ENCODE data around the gene NRG3. TPM values are rescaled to one million over a fixed set of nuclear protein-coding genes. Genes with fewer than 3 reads are reported as not detected.

NRG3 gene
- total RNA-seq, 4 donors from 2014 or later, result 0.32 to 1.4 TPM; not detected in 2

DNA sequence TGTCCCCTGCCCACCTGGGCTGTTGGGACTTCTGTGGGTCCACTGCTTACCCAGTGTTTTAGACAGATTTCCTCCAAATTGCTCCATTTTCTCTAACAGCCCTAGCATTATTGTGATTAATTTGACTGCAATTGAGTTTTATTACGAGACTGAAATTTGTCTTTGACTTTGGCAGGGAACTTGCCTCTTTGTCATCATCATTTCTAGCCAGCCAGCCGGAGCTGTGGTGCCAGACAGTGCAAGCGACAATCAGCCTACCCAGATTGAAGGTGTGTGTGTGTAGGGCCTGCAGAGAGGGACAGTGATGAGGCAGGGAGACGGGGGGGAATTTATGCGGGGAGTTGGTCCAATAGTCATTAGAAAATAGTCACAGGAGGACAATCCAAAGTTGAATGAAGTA is 743.0 kb downstream of the NRG3 start:
- no peaks in the 10 kb centered on the region for H3K4me1 ChIP-seq
- TF ChIP-seq, protein P1, sequence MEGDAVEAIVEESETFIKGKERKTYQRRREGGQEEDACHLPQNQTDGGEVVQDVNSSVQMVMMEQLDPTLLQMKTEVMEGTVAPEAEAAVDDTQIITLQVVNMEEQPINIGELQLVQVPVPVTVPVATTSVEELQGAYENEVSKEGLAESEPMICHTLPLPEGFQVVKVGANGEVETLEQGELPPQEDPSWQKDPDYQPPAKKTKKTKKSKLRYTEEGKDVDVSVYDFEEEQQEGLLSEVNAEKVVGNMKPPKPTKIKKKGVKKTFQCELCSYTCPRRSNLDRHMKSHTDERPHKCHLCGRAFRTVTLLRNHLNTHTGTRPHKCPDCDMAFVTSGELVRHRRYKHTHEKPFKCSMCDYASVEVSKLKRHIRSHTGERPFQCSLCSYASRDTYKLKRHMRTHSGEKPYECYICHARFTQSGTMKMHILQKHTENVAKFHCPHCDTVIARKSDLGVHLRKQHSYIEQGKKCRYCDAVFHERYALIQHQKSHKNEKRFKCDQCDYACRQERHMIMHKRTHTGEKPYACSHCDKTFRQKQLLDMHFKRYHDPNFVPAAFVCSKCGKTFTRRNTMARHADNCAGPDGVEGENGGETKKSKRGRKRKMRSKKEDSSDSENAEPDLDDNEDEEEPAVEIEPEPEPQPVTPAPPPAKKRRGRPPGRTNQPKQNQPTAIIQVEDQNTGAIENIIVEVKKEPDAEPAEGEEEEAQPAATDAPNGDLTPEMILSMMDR (IDR thresholded peaks at IDR 0.05), result no peak
- TF ChIP-seq EP300 (IDR thresholded peaks at IDR 0.05; ENCODE audit: low read depth), result no peak
- in situ Hi-C loops (cut with MboI; ENCODE audit: low pct_ligation_motif_present in 1 of 4, low pct_unique_long_range_greater_than_20kb in 1 of 4, low sequenced_read_pairs in 3 of 4), result no loop called here
- no peaks in the 10 kb centered on the region for H3K27me3 ChIP-seq
- no peak overlapping the region for H3K4me3 ChIP-seq
- intact Hi-C loops (cut with DNase I; ENCODE audit: low total_unique reads), result no loop called here
- DNase-seq, result no peak
- H3K27ac ChIP-seq, result no peak overlapping the region
- H3K9me3 ChIP-seq, result no peaks in the 10 kb centered on the region
- WGBS, 2 donors (ENCODE audit: low coverage in 1 of 2), result 84% methylated on average over 5 of the region's 5 CpGs; no CpG with 5 or more reads in 1 of the 2 donors
- H3K36me3 ChIP-seq, result no peaks in the 10 kb centered on the region

DNA sequence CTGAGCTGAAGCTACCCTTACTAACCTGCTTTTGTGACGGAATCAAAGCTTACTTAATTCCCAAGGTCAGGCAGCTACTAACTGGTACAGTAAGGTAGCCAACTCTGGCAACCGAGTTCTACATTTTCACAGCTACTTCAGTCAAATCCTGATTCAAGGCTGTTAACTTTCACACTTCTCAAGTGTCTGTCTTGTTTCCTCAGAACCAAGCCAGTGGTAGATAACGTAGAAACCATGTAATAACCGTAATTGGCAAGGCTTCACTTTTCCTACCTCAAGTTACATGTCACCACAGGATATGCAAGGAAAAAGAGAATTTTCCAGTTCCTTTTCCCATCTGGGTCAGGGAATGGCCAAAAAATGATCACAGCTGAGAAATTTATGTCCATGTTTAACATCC is 746.7 kb downstream of the NRG3 start:
- in situ Hi-C loops (cut with MboI; ENCODE audit: low pct_ligation_motif_present in 1 of 4, low pct_unique_long_range_greater_than_20kb in 1 of 4, low sequenced_read_pairs in 3 of 4), result no loop called here
- 81 to 87% methylated on average over 3 to 4 of the region's 4 CpGs for WGBS, 2 donors (ENCODE audit: low coverage in 1 of 2)

DNA sequence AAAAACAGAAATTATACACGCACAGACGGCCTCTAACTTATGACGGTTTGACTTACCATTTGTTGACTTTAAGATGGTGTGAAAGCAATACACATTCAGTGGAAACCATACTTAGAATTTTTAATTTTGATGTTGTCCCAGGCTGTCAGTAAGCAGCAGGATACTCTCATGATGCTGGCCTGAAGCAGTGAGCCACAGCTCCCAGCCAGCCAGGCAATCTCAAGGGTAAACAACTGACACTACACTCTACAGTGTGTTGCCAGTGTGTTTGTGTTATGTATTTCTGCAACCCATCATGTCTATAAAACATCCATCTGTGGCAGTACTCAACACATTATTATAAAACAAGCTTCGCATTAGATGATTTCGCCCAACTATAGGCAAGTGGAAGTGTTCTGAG is 747.5 kb downstream of the NRG3 start:
- Histone ChIP-seq H3K27me3 (no peaks in the 10 kb centered on the region), H3K9me3 (no peaks in the 10 kb centered on the region), H3K27ac (no peak overlapping the region), H3K4me1 (no peaks in the 10 kb centered on the region), H3K4me3 (no peak overlapping the region), H3K36me3 (no peaks in the 10 kb centered on the region)
- no peak for DNase-seq
- intact Hi-C loops (cut with DNase I; ENCODE audit: low total_unique reads) (no loop called here), in situ Hi-C loops (cut with MboI; ENCODE audit: low pct_ligation_motif_present in 1 of 4, low pct_unique_long_range_greater_than_20kb in 1 of 4, low sequenced_read_pairs in 3 of 4) (no loop called here)
- WGBS, 2 donors (ENCODE audit: low coverage in 1 of 2), result 69 to 77% methylated on average over 5 of the region's 5 CpGs
- no peak for TF ChIP-seq POLR2AphosphoS5 (IDR thresholded peaks at IDR 0.05)
- TF ChIP-seq EP300 (IDR thresholded peaks at IDR 0.05; ENCODE audit: low read depth), result no peak
- TF ChIP-seq POLR2A (IDR thresholded peaks at IDR 0.05), result no peak
- TF ChIP-seq, protein P1 (IDR thresholded peaks at IDR 0.05), result no peak

More for the DNA sequence above, 746.7 kb downstream of the NRG3 start:
- no peaks in the 10 kb centered on the region for H3K27me3 ChIP-seq
- H3K27ac ChIP-seq, result no peak overlapping the region
- H3K4me1 ChIP-seq, result no peaks in the 10 kb centered on the region
- no peak for DNase-seq
- intact Hi-C loops (cut with DNase I; ENCODE audit: low total_unique reads), result no loop called here
- no peaks in the 10 kb centered on the region for H3K9me3 ChIP-seq
- TF ChIP-seq, protein P1 (IDR thresholded peaks at IDR 0.05), result no peak
- TF ChIP-seq POLR2AphosphoS5 (IDR thresholded peaks at IDR 0.05) (no peak), EP300 (IDR thresholded peaks at IDR 0.05; ENCODE audit: low read depth) (no peak), POLR2A (IDR thresholded peaks at IDR 0.05) (no peak)
- no peak overlapping the region for H3K4me3 ChIP-seq
- H3K36me3 ChIP-seq, result no peaks in the 10 kb centered on the region

DNA sequence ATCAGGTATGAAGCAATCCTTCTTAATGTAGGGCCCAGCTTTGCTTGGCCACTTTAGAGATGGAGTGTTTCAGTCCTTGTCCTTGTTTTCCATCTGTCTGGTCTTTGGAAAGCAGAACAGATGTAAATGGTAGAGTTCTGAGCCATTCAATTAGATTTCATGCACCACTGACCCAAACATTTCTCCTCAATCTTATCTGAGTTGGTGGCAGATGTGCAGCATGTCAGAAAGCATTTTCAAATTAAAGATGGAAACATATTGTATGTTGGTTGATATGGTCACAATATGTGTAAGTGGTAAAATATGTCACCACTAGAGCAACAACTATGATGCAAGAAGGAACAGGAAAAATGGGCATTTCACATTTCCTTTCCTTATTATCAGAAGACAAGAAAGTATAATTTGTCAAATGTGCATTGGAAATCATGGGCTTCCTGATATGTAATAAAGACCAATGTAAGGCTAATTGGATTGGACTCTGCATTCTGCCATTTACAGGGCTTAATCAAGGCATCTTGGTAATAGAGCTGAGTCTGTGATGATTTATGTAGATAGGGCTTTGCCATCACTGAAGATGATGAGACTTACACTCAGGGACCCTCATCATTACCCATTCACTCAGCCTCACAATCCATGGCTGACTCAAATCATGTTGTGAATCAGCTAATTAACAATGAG is 750.7 kb downstream of the NRG3 start:
- Histone ChIP-seq H3K4me3 (no peak overlapping the region), H3K4me1 (no peaks in the 10 kb centered on the region), H3K27me3 (no peaks in the 10 kb centered on the region), H3K36me3 (no peaks in the 10 kb centered on the region), H3K9me3 (no peaks in the 10 kb centered on the region), H3K27ac (no peak overlapping the region)
- in situ Hi-C loops (cut with MboI; ENCODE audit: low pct_ligation_motif_present in 1 of 4, low pct_unique_long_range_greater_than_20kb in 1 of 4, low sequenced_read_pairs in 3 of 4) (no loop called here), intact Hi-C loops (cut with DNase I; ENCODE audit: low total_unique reads) (no loop called here)
- TF ChIP-seq EP300 (IDR thresholded peaks at IDR 0.05; ENCODE audit: low read depth) (no peak), POLR2A (IDR thresholded peaks at IDR 0.05) (no peak), POLR2AphosphoS5 (IDR thresholded peaks at IDR 0.05) (no peak)
- TF ChIP-seq, protein P1 (IDR thresholded peaks at IDR 0.05), result no peak
- no peak for DNase-seq

All from transverse colon (tissue), 4 donors.